Measurements from ENCODE around the gene BSND. TPM values are rescaled to one million over a fixed set of nuclear protein-coding genes. Genes with fewer than 3 reads are reported as not detected.

The BSND gene
- total and polyA plus RNA-seq, 2 experiments from 2014 or later = 0.21 to 0.23 TPM

GRCh38 chr1:54977533-54978297, 21.0 kb upstream of the BSND start:
- H3K4me2 ChIP-seq = no peak overlapping the region
- no peak for DNase-seq (ENCODE audit: low spot score)
- H3K4me3 ChIP-seq = no peak overlapping the region
- no peaks in the 10 kb centered on the region for H3K9me2 ChIP-seq (replicated peaks; ENCODE audit: insufficient read depth)
- no peak overlapping the region for H3K27ac ChIP-seq
- WGBS (ENCODE audit: low lambda C conversion rate, missing lambda C conversion rate) = 84% methylated on average over 5 of the region's 5 CpGs
- peaks cover 31% of the 10 kb centered on the region for H3K27me3 ChIP-seq
- no peaks in the 10 kb centered on the region for H3K79me2 ChIP-seq
- H2AFZ ChIP-seq = no peak overlapping the region
- H3K4me1 ChIP-seq (ENCODE audit: insufficient read depth) = peaks cover 5% of the 10 kb centered on the region
- H3K36me3 ChIP-seq (replicated peaks; ENCODE audit: insufficient read depth, low read depth) = no peaks in the 10 kb centered on the region
- TF ChIP-seq EZH2phosphoT487 (IDR thresholded peaks at IDR 0.05; ENCODE audit: low read depth, severe bottlenecking, unreplicated experiment) (no peak), EZH2 (IDR thresholded peaks at IDR 0.05; ENCODE audit: borderline replicate concordance) (no peak), CTCF (IDR thresholded peaks at IDR 0.05; ENCODE audit: poor library complexity) (no peak)
- no peaks in the 10 kb centered on the region for H4K20me1 ChIP-seq (ENCODE audit: insufficient read depth, poor library complexity, severe bottlenecking)
- H3K9me3 ChIP-seq (ENCODE audit: low read depth) = no peaks in the 10 kb centered on the region

GRCh38 chr1:54978528-54979326, 20.0 kb upstream of the BSND start:
- WGBS (ENCODE audit: low lambda C conversion rate, missing lambda C conversion rate) = 91% methylated on average over 9 of the region's 9 CpGs
- H3K4me1 ChIP-seq (ENCODE audit: insufficient read depth) = peaks cover 5% of the 10 kb centered on the region
- H3K4me3 ChIP-seq = no peak overlapping the region
- H3K27me3 ChIP-seq = peaks cover 37% of the 10 kb centered on the region
- H3K9me3 ChIP-seq (ENCODE audit: low read depth) = no peaks in the 10 kb centered on the region
- no peaks in the 10 kb centered on the region for H3K79me2 ChIP-seq
- TF ChIP-seq EZH2phosphoT487 (IDR thresholded peaks at IDR 0.05; ENCODE audit: low read depth, severe bottlenecking, unreplicated experiment) = no peak
- no peak for TF ChIP-seq CTCF (IDR thresholded peaks at IDR 0.05; ENCODE audit: poor library complexity)
- no peak for TF ChIP-seq EZH2 (IDR thresholded peaks at IDR 0.05; ENCODE audit: borderline replicate concordance)
- no peaks in the 10 kb centered on the region for H3K36me3 ChIP-seq (replicated peaks; ENCODE audit: insufficient read depth, low read depth)
- H3K4me2 ChIP-seq = no peak overlapping the region
- no peaks in the 10 kb centered on the region for H4K20me1 ChIP-seq (ENCODE audit: insufficient read depth, poor library complexity, severe bottlenecking)
- H3K27ac ChIP-seq = no peak overlapping the region
- no peaks in the 10 kb centered on the region for H3K9me2 ChIP-seq (replicated peaks; ENCODE audit: insufficient read depth)
- no peak overlapping the region for H2AFZ ChIP-seq
- DNase-seq (ENCODE audit: low spot score) = no peak

GRCh38 chr1:54979327-54979891, 19.3 kb upstream of the BSND start:
- Histone ChIP-seq H3K36me3 (replicated peaks; ENCODE audit: insufficient read depth, low read depth) (no peaks in the 10 kb centered on the region), H3K4me3 (no peak overlapping the region), H3K9me3 (ENCODE audit: low read depth) (no peaks in the 10 kb centered on the region), H3K79me2 (no peaks in the 10 kb centered on the region), H2AFZ (no peak overlapping the region), H3K27me3 (peaks cover 38% of the 10 kb centered on the region), H3K4me1 (ENCODE audit: insufficient read depth) (peaks cover 5% of the 10 kb centered on the region), H3K9me2 (replicated peaks; ENCODE audit: insufficient read depth) (no peaks in the 10 kb centered on the region), H3K4me2 (no peak overlapping the region), H4K20me1 (ENCODE audit: insufficient read depth, poor library complexity, severe bottlenecking) (no peaks in the 10 kb centered on the region), H3K27ac (no peak overlapping the region)
- TF ChIP-seq EZH2phosphoT487 (IDR thresholded peaks at IDR 0.05; ENCODE audit: low read depth, severe bottlenecking, unreplicated experiment) (no peak), CTCF (IDR thresholded peaks at IDR 0.05; ENCODE audit: poor library complexity) (no peak), EZH2 (IDR thresholded peaks at IDR 0.05; ENCODE audit: borderline replicate concordance) (no peak)
- DNase-seq (ENCODE audit: low spot score) = no peak
- 38% methylated on average over 5 of the region's 5 CpGs for WGBS (ENCODE audit: low lambda C conversion rate, missing lambda C conversion rate)
